ENCODE data around the gene REEP3. TPM values are rescaled to one million over a fixed set of nuclear protein-coding genes. Genes with fewer than 3 reads are reported as not detected.

The REEP3 gene
- total RNA-seq, 2 experiments from 2014 or later: 16.7 to 19.4 TPM

DNA sequence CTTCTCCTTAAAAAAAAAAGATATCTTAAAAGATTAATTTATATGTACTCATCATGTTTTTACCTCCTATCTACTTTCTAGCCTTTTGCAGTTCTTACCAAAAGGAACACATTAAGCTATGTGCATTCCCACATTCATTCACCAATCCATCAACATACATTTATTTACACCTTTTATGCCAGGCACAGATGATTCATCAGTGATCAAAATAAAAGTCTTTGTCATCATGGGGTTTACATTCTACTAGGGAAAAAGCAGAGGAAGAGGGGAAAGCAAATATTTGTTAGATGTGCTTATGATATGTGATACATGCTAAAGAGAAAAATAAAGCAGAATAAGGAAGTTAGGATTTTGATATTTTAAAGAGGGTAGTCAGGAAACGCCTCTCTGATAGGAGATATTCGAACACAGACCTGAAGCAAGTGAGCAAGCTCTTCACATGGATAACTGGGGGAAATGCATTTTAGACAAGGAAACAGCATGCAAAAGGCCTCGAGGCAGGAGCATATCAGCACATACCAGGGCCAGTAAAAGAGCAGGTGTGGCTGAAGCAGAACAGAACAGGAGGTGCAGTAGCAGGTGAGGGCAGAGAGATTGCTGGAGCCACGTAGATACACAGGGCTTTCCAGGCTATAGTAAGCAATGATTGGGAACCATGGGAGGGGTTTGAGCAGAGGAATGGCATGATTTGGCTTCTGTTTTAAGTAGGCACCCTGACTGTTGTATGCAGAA, 67.4 kb downstream of the REEP3 start:
- H3K27ac Mint-ChIP-seq: no peak overlapping the region
- no peak for ATAC-seq (ENCODE audit: low read depth)
- H3K27me3 Mint-ChIP-seq: no peaks in the 10 kb centered on the region
- no peaks in the 10 kb centered on the region for H3K9me3 Mint-ChIP-seq
- peaks cover 6% of the 10 kb centered on the region for H3K4me1 Mint-ChIP-seq
- POLR2A ChIA-PET: no interaction called here
- DNase-seq: no peak
- peaks cover 10% of the 10 kb centered on the region for H3K36me3 Mint-ChIP-seq
- no peak overlapping the region for H3K4me3 Mint-ChIP-seq

DNA sequence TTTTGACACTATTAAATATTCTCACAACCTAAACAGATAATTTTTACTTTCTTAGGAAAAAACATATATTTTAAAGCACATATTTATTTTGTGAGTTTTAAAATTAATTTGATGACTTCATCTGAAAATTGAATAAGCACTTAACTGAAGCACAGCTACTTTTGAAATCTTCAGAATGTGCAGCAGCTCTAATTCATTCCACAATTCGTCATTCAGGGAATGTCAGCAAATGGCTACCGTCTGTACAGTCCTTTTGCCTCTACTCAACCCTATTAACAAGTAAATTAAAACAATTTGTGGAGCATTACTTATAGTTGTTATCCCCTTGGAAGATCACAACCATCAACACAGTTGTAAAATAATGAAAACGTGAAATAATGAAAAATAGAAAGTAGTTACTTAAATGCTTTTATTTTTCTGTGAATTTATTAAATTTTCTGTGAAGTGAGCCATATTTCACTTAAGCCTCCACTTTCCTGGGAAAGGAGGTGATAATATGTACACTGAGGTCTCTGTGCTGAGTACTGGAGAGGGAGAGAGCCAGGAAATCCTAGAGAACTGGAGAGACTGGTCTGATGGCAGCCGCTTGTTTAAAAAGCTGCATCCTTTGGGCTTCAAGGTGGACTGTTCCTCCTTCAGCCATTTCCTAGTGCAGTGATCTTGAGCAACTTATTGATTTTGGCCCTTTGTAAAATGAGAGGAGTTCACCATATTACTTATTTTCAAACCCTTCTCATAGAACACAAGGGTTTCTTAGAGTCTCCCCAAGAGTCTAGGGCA, 70.6 kb downstream of the REEP3 start:
- Mint-ChIP-seq H3K9me3 (no peaks in the 10 kb centered on the region), H3K4me3 (no peak overlapping the region), H3K27me3 (no peaks in the 10 kb centered on the region), H3K4me1 (peaks cover 4% of the 10 kb centered on the region), H3K36me3 (peaks cover 22% of the 10 kb centered on the region), H3K27ac (no peak overlapping the region)
- POLR2A ChIA-PET: no interaction called here
- DNase-seq (no peak), ATAC-seq (ENCODE audit: low read depth) (no peak)

DNA sequence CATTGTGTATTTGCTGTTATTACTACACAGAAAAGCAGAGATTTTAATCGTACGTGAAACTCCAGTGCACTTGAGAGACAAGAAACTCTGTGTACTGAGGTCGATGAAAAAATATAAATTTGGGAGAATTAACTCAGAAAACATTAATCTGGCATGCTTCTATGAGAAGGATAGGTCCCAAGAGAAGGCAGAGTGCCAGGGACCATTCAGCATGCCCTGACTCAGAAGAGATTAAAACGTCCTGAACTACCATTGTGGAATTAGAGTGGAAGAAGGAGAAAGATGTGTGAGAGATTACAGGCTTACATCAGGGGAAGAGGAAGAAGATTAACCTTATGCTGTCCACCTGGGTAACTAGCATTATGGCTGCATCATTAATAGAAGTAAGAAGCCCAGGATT, 72.4 kb downstream of the REEP3 start:
- peaks cover 30% of the 10 kb centered on the region for H3K36me3 Mint-ChIP-seq
- DNase-seq: no peak
- no peaks in the 10 kb centered on the region for H3K9me3 Mint-ChIP-seq
- no peak for ATAC-seq (ENCODE audit: low read depth)
- H3K4me1 Mint-ChIP-seq: peaks cover 7% of the 10 kb centered on the region
- POLR2A ChIA-PET: no interaction called here
- no peaks in the 10 kb centered on the region for H3K27me3 Mint-ChIP-seq
- H3K27ac Mint-ChIP-seq: no peak overlapping the region
- no peak overlapping the region for H3K4me3 Mint-ChIP-seq

DNA sequence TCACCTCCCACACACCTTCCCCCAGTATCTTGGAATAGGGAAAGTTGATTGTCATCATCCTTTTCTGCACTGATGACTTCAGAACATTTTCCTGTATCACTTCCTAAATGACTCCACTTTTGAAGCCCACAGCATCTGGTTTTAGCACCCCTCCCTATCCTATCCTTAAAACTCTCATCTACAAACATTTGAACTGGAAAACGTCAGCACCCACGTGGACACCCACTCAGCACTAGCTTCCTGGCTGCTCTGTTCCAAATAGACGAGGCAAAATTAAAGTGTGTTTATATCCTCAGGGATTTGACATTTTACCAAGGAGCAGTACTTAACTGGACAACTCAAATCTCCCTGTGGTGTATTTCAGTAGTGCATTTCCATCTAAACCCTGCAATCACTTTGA, 73.9 kb downstream of the REEP3 start:
- POLR2A ChIA-PET: no interaction called here

DNA sequence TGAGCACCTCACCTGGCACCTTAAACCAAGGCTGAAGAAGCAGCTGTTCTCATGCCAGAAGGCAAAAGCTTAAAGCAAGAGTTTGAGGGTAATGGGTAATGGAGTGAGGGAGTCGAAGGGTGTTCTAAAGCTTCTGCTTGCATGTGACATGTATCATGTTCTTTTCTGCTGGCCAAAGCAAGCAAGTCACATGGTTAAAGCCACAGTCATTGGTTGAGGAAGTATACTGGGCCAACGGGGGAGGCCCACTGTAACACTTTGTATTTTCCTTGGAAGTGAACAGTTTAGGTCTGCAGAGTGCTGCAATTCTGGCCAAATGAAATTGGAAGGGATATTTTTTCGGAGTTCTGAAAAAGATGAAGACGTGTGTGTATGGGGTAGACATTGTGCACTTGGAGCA, 75.7 kb downstream of the REEP3 start:
- Mint-ChIP-seq H3K4me1 (peaks cover 3% of the 10 kb centered on the region), H3K9me3 (no peaks in the 10 kb centered on the region), H3K27me3 (no peaks in the 10 kb centered on the region), H3K27ac (no peak overlapping the region), H3K36me3 (peaks cover 39% of the 10 kb centered on the region), H3K4me3 (no peak overlapping the region)
- no peak for DNase-seq
- ATAC-seq (ENCODE audit: low read depth): no peak
- POLR2A ChIA-PET: no interaction called here

More for the DNA sequence above, 73.9 kb downstream of the REEP3 start:
- Mint-ChIP-seq H3K4me3 (no peak overlapping the region), H3K27ac (no peak overlapping the region), H3K9me3 (no peaks in the 10 kb centered on the region), H3K27me3 (no peaks in the 10 kb centered on the region), H3K36me3 (peaks cover 29% of the 10 kb centered on the region), H3K4me1 (peaks cover 3% of the 10 kb centered on the region)
- DNase-seq (no peak), ATAC-seq (ENCODE audit: low read depth) (no peak)

DNA sequence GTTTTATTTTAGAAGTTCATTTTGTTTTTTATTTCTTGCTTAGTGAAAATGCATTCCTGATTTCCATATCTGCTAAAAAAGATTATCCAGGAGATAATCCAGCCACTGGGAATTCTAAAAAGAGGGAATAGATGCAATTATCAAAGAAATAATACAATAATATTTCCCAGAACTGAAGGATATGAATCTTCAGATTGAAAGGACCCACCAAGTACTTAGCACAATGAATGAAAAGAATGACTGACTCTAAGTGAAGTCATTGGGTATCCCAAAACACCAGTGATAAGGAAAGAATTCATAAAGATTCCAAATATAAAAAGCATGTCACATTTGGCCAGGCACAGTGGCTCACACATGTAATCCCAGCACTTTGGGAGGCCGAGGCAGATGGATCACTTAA, 79.3 kb downstream of the REEP3 start:
- no peak for DNase-seq
- POLR2A ChIA-PET: no interaction called here
- peaks cover 8% of the 10 kb centered on the region for H3K4me1 Mint-ChIP-seq
- H3K27me3 Mint-ChIP-seq: no peaks in the 10 kb centered on the region
- H3K27ac Mint-ChIP-seq: no peak overlapping the region
- ATAC-seq (ENCODE audit: low read depth): no peak
- no peaks in the 10 kb centered on the region for H3K9me3 Mint-ChIP-seq
- H3K4me3 Mint-ChIP-seq: no peak overlapping the region
- H3K36me3 Mint-ChIP-seq: peaks cover 30% of the 10 kb centered on the region

DNA sequence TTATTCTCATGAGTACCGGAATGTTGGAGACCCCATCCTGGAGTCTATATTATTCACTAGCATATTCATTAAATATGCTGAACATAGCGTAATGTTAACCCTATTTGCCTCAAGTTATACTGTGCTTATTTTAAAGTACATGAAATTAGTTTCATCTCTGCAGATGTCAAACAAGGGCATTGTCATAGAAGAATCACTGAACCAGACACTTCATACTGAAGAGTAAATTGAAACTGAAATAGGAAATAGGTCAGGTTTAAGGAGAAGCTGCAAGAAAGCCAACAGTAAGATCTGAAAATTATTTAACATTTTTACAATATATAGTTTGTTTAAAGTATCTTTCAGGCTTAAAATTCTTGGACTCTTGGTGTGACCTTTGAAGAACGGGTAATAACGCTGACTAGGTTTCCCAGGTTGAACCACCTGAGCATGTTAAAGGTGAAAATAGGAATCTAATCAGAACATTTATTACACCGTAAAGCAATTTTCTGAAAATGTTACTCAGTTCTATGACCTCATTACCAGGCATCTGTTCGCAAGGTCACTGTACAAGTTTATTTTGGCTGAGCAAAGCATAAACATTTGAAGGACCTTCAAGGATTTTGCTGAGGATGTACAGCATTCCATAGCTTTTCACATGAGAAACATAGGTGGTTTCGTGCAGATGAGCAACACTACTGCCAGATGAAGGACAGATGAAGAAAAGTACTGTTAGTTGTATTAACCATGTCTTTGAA, 82.7 kb downstream of the REEP3 start:
- Mint-ChIP-seq H3K27ac (no peak overlapping the region), H3K36me3 (peaks cover 18% of the 10 kb centered on the region), H3K4me1 (peaks cover 6% of the 10 kb centered on the region), H3K4me3 (no peak overlapping the region), H3K27me3 (no peaks in the 10 kb centered on the region), H3K9me3 (no peaks in the 10 kb centered on the region)
- POLR2A ChIA-PET: no interaction called here
- ATAC-seq (ENCODE audit: low read depth) (no peak), DNase-seq (no peak)

DNA sequence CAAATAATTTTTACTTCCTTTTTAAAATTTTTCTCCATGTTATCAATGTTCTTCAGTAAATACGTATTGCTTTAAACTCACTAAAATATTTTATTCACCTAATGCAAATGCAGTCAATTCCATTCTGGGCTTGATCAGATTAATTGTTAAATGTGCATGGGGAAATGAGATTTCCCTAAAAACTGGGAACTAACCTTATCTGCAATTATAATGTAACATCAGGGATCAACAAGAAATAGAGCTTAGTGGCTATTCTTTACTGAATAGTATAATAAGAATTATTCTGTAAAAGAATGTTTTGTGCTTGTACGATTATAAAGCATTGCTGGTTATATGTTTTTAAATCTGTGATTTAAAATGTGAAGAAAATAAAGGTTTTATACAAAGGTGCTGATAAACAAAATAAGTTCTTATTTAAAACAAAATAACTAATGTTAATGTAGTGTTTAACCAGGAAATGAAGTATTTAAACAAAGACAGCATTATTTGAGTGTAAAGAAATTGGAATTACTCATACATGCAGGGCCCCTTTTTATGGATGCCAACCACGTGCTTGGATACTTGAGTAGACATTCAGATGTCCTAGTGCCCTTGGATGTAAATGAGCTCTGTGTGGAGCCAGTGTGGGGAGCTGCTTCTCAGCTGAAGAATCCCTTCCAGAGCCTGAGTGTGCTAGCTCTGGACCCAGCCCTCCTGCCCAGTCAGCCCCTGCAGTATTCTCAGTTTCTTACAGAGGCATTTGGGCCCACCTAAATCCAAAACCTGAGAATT, 84.2 kb downstream of the REEP3 start:
- Mint-ChIP-seq H3K4me3 (no peak overlapping the region), H3K27ac (no peak overlapping the region), H3K9me3 (no peaks in the 10 kb centered on the region), H3K36me3 (peaks cover 17% of the 10 kb centered on the region), H3K4me1 (peaks cover 6% of the 10 kb centered on the region), H3K27me3 (no peaks in the 10 kb centered on the region)
- ATAC-seq (ENCODE audit: low read depth) (no peak), DNase-seq (no peak)
- POLR2A ChIA-PET: no interaction called here

DNA sequence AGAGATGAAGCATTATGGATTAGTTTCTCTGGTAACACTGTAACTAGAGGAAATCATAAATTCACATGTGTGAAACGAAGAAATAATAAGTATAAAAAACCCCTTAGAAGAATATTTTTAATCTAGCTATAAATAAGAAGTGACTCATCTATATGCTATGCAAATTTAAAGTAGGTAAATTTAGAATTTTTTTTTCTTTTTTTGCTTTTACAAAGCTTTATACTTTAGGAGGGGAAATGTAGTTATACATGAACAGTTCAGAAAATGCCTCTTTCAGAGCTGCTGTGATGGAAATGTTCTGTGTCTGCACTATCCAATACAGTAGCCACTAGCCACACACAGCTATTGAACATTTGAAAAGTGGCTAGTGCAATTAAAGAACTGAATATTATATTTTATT, 87.3 kb downstream of the REEP3 start:
- Mint-ChIP-seq H3K9me3 (no peaks in the 10 kb centered on the region), H3K36me3 (peaks cover 6% of the 10 kb centered on the region), H3K27ac (no peak overlapping the region), H3K4me3 (no peak overlapping the region), H3K27me3 (no peaks in the 10 kb centered on the region), H3K4me1 (peaks cover 1% of the 10 kb centered on the region)
- DNase-seq (no peak), ATAC-seq (ENCODE audit: low read depth) (no peak)
- POLR2A ChIA-PET: no interaction called here

DNA sequence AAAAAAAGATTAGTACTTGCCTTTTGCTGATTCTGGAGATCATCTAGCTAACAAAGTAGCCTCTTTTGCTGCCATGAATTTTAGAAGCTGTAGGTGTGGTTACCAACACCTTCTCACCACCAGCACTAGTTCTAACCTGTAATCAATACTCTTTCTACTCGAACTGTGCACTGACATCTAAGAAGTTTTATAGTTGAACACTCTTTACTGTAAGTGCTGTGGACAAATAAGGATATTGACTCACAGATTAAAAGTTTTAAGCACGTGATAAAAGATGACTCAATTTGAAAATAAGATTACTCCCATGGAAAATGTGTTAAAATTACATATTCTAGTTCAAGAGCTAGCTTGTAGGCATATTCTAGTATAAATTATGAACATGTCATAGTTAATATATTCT, 89.9 kb downstream of the REEP3 start:
- Mint-ChIP-seq H3K27me3 (no peaks in the 10 kb centered on the region), H3K36me3 (peaks cover 10% of the 10 kb centered on the region)

DNA sequence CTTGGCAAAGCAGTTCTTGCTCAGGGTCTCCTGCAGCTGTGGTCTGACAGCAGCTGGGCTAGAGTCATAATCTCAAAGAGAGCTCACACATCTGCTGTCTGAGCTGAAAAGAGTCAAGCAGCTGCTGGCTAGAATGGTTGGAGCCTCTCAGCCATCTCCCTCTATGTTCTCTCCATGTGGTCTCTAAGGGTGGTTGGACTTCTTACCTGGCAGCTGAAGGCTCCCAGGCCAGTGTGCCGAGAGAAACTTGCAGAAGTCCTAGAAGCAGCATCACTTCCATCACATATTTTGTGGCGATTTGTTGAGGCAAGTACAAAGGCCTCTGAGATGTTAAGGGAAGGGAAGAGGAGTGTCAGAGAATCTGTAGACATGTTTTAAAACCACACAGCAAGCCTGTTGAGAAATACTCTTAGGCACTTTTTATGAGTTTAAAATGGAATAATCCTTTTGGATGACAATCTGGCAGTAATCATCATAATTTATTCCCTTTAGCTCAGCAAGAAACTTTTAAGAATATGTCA, 93.2 kb downstream of the REEP3 start:
- DNase-seq (no peak), ATAC-seq (ENCODE audit: low read depth) (no peak)
- H3K4me1 Mint-ChIP-seq: no peaks in the 10 kb centered on the region
- H3K27me3 Mint-ChIP-seq: no peaks in the 10 kb centered on the region
- H3K4me3 Mint-ChIP-seq: no peak overlapping the region
- no peaks in the 10 kb centered on the region for H3K9me3 Mint-ChIP-seq
- no peak overlapping the region for H3K27ac Mint-ChIP-seq
- POLR2A ChIA-PET: no interaction called here
- H3K36me3 Mint-ChIP-seq: peaks cover 13% of the 10 kb centered on the region

More for the DNA sequence above, 89.9 kb downstream of the REEP3 start:
- POLR2A ChIA-PET: no interaction called here
- H3K27ac Mint-ChIP-seq: no peak overlapping the region
- H3K9me3 Mint-ChIP-seq: no peaks in the 10 kb centered on the region
- H3K4me1 Mint-ChIP-seq: peaks cover 1% of the 10 kb centered on the region
- ATAC-seq (ENCODE audit: low read depth) (no peak), DNase-seq (no peak)
- no peak overlapping the region for H3K4me3 Mint-ChIP-seq

DNA sequence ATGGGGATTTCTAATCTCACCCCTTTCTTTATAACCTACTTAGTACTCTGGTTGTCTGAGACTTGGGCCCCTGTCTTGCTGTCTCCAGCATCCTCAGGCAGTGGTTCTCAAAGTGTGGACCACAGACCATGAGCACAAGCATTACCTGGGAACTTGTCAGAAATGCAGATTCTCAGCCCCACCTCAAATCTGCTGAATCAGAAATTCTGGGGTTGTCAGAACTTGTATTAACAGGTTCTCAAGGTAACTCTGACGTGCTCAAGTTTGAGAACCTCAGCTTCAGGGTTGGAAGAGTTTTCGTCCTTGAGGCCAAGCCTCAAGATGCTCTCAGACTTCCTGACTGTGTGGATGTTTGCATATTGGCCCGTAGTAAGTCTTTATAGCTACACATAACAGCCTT, 97.4 kb downstream of the REEP3 start:
- no peak overlapping the region for H3K27ac Mint-ChIP-seq
- POLR2A ChIA-PET: no interaction called here
- H3K4me1 Mint-ChIP-seq: no peaks in the 10 kb centered on the region
- DNase-seq: no peak
- no peak overlapping the region for H3K4me3 Mint-ChIP-seq
- peaks cover 15% of the 10 kb centered on the region for H3K36me3 Mint-ChIP-seq
- no peak for ATAC-seq (ENCODE audit: low read depth)
- no peaks in the 10 kb centered on the region for H3K9me3 Mint-ChIP-seq
- no peaks in the 10 kb centered on the region for H3K27me3 Mint-ChIP-seq

DNA sequence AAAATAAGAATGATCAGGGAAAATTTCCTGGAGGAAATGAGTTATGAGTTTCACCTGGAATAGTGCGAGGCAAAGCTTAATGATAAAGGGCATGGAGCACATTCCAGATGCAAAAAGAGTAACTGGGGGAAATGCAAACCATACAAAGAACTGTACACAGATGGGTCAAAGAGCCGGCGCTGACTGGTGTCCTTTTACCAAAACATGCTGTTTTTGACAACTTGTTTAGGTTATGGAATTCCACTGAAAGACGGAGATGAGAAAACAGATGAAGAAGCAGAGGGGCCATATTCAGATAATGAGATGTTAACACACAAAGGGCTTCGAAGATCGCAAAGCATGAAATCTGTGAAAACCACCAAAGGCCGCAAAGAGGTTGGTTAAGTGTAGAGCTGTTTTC, 98.2 kb downstream of the REEP3 start:
- no peak overlapping the region for H3K27ac Mint-ChIP-seq
- H3K27me3 Mint-ChIP-seq: no peaks in the 10 kb centered on the region
- H3K4me3 Mint-ChIP-seq: no peak overlapping the region
- DNase-seq: no peak
- H3K9me3 Mint-ChIP-seq: no peaks in the 10 kb centered on the region
- no peak for ATAC-seq (ENCODE audit: low read depth)
- H3K4me1 Mint-ChIP-seq: no peaks in the 10 kb centered on the region
- POLR2A ChIA-PET: no interaction called here
- H3K36me3 Mint-ChIP-seq: peaks cover 15% of the 10 kb centered on the region

All from activated naive CD8-positive, alpha-beta T cell treated with anti-CD3 and anti-CD28 coated beads, Interleukin-2, amount 10 ng/mL, durations not matched to agents 7 days and 5 days (primary cell).